ENCODE results near the gene SMIM45.

SMIM45 gene

DNA sequence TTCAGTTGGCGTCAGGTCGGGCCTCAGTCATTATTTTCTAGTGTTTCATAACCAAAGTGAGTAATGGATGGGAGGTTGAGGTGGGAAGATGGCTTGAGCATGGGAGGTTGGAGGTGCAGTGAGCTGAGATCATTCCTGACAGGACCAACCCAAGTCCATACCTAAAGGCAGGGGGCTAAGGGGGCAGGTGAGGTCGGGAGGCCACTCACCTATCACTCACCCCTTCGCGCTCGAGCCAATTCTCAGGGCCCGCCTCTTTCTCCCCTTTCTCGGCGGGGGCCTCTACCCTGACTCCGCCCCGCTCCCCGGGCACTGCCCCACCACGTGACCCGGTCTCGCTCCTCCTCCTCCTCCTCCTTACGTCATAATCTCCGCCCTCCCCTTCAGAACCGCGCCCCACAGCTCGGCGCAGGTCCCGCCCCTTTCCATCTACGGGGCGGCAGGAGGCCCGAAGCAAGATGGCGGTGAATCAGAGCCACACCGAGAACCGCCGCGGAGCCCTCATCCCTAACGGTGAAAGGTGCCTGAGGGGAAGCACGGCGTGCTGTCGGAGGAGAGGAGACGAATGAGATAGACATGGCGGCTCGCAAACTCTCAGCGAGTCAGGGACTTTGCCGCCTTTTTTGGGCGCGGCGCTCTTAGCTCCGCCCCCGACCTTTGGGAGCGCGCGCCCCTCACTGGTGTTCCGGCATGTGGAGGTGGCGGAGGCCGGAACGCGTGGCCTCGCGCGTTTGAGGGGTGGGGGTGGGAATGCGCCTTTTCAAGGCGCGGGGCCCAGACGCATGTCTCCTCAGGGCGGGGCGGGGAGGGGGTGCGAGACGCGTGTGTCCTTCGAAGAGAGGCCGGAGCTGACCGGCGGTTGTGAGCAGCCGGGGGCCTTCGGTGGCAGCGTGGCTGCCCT lies 46.7 kb downstream of the SMIM45 start, which contains the start of gene WBP2NL:
Gene WBP2NL, plus strand, starts transcription at position 428 of the 901 bp plus-strand sequence. Its CDS starts 31 bp downstream, at position 459.
- DNase-seq (ENCODE audit: low read depth in 1 of 2, low spot score in 1 of 2): peak; percentile 70 to 87

DNA sequence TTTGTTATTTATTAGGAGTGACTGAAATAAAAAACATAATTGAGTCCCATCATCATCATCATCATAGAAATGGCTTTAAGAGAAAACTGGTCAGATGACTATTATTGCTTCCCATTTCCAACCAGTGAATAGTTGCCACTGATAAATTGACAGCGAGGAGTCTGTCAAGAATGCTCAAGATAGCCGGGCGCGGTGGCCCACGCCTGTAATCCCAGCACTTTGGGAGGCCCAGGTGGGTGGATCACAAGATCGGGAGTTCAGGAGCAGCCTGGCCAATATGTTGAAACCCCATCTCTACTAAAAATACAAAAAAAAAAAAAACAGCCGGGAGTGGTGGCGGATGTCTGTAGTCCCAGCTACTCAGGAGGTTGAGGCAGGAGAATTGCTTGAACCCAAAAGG lies 48.5 kb downstream of the SMIM45 start:
- DNase-seq (ENCODE audit: low read depth in 1 of 2, low spot score in 1 of 2): no peak

GRCh38 chr22:42001121-42001520 lies 49.2 kb downstream of the SMIM45 start:
- no peak for DNase-seq (ENCODE audit: low read depth in 1 of 2, low spot score in 1 of 2)

DNA sequence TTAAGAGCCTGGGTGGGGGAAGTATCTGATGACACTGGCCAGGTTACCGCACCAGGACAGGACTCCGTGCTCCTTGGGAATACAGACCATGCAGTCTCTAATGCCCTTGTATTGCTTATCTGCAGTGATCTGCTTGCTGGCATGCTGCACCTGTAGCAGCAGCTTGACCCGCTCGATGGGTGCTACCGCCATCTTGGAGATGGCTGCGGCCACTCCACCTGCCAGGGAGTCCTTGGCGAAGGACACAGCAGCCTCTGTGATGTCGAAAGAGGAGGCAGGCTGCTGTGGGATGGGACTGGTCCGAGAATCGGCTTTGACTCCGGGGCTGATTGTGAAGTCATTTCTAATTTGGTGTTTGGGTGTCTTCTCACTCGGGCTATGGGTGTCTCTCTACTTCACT lies 49.8 kb downstream of the SMIM45 start:
- no peak for DNase-seq (ENCODE audit: low read depth in 1 of 2, low spot score in 1 of 2)

DNA sequence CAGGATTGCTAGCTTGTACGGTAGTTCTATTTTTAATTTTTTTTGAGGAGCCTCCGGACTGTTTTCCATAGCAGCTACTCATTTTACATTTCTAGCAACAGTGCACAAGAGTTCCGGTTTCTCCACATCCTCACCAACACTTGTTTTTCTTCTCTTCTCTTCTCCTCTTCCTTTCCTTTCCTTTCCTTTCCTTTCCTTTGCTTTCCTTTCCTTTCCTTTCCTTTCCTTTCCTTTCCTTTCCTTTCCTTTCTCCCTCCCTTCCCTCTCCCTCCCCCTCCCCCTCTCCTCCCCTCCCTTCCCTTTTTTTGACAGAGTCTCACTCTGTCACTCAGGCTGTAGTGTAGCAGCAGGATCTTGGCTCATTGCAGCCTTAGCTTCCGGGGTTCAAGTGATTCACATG lies 56.0 kb downstream of the SMIM45 start:
- DNase-seq (ENCODE audit: low read depth in 1 of 2, low spot score in 1 of 2): no peak

All from activated CD4-positive, alpha-beta T cell treated with anti-CD3 and anti-CD28 coated beads, Interleukin-2, amount 50 U/mL, for 24 hours (primary cell).